Fibroblast of lung (primary cell): ENCODE data around the gene PDE4D.

Experiments used
- EZH2 ChIP-seq: IDR thresholded peaks from 2 replicates; pipeline ENCODE4 v1.5.1; 2012; ENCODE audit warnings: low read length, control low read depth, mild to moderate bottlenecking; ENCODE audit errors: missing control alignments
- TF ChIP-seq, protein P1 (sequence below), 2 donors: IDR thresholded peaks in 1 of 2; conservative IDR thresholded peaks in 1 of 2; 1 replicate in 1 of 2; 2 replicates in 1 of 2; pipeline ENCODE4 v1.5.1; 2011 to 2012; ENCODE audit warnings: low read length in 2 of 2, control low read depth in 1 of 2, inconsistent platforms in 1 of 2, low read depth in 1 of 2, mild to moderate bottlenecking in 1 of 2

DNA sequence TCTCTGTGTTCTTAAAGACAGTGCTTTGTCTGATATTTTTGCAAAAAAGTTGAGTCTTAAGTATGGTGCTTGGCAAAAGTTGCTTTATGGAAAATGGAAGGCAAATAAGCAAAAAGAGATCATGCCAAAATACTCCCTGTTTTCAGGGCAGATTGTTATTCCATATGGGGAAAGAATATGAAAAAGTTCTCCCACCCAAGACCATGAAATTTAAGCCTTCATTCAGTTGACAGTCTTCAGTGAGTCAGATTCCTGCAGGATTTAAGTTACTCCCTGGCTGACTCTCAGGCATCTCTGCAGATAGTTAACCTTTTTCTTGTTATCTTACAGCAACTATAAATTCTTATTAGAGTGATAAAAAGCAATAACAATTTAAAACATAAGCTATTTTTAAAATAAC is 601.6 kb downstream of the PDE4D start:
- TF ChIP-seq, protein P1, sequence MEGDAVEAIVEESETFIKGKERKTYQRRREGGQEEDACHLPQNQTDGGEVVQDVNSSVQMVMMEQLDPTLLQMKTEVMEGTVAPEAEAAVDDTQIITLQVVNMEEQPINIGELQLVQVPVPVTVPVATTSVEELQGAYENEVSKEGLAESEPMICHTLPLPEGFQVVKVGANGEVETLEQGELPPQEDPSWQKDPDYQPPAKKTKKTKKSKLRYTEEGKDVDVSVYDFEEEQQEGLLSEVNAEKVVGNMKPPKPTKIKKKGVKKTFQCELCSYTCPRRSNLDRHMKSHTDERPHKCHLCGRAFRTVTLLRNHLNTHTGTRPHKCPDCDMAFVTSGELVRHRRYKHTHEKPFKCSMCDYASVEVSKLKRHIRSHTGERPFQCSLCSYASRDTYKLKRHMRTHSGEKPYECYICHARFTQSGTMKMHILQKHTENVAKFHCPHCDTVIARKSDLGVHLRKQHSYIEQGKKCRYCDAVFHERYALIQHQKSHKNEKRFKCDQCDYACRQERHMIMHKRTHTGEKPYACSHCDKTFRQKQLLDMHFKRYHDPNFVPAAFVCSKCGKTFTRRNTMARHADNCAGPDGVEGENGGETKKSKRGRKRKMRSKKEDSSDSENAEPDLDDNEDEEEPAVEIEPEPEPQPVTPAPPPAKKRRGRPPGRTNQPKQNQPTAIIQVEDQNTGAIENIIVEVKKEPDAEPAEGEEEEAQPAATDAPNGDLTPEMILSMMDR (conservative IDR thresholded peaks at IDR 0.05 in 1 of 2, IDR thresholded peaks at IDR 0.05 in 1 of 2; ENCODE audit: low read depth in 1 of 2, low read length in 2 of 2) = no peak
- TF ChIP-seq EZH2 = no peak
